ENCODE measurements around the gene LYZL1.

GRCh38 chr10:29295813-29296212, 6.9 kb downstream of the LYZL1 start:
- no peak for TF ChIP-seq GATA2 (CRISPR knock-in tag; IDR thresholded peaks at IDR 0.05)
- TF ChIP-seq, protein P1, sequence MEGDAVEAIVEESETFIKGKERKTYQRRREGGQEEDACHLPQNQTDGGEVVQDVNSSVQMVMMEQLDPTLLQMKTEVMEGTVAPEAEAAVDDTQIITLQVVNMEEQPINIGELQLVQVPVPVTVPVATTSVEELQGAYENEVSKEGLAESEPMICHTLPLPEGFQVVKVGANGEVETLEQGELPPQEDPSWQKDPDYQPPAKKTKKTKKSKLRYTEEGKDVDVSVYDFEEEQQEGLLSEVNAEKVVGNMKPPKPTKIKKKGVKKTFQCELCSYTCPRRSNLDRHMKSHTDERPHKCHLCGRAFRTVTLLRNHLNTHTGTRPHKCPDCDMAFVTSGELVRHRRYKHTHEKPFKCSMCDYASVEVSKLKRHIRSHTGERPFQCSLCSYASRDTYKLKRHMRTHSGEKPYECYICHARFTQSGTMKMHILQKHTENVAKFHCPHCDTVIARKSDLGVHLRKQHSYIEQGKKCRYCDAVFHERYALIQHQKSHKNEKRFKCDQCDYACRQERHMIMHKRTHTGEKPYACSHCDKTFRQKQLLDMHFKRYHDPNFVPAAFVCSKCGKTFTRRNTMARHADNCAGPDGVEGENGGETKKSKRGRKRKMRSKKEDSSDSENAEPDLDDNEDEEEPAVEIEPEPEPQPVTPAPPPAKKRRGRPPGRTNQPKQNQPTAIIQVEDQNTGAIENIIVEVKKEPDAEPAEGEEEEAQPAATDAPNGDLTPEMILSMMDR (IDR thresholded peaks at IDR 0.05): no peak
- no peak for TF ChIP-seq TEAD4 (IDR thresholded peaks at IDR 0.05; ENCODE audit: borderline replicate concordance, insufficient read depth)
- TF ChIP-seq POLR2AphosphoS5 (IDR thresholded peaks at IDR 0.05; ENCODE audit: low read depth, low read length): no peak
- no peak for TF ChIP-seq SMC3 (IDR thresholded peaks at IDR 0.05; ENCODE audit: low read depth, low read length)
- no peak for TF ChIP-seq EP300 (IDR thresholded peaks at IDR 0.05; ENCODE audit: borderline replicate concordance in 1 of 2, low read depth in 1 of 2, low read length in 1 of 2)
- no peak for TF ChIP-seq TCF12 (IDR thresholded peaks at IDR 0.05)
- TF ChIP-seq RAD21 (IDR thresholded peaks at IDR 0.05; ENCODE audit: low read length): no peak
- TF ChIP-seq CHD2 (IDR thresholded peaks at IDR 0.05; ENCODE audit: low read length, partially characterized antibody): no peak
- TF ChIP-seq, protein P2, sequence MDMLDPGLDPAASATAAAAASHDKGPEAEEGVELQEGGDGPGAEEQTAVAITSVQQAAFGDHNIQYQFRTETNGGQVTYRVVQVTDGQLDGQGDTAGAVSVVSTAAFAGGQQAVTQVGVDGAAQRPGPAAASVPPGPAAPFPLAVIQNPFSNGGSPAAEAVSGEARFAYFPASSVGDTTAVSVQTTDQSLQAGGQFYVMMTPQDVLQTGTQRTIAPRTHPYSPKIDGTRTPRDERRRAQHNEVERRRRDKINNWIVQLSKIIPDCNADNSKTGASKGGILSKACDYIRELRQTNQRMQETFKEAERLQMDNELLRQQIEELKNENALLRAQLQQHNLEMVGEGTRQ (IDR thresholded peaks at IDR 0.05; ENCODE audit: borderline replicate concordance, low read depth, low read length): no peak
- no peak for TF ChIP-seq FOSL2 (IDR thresholded peaks at IDR 0.05; ENCODE audit: borderline replicate concordance, low read depth)
- TF ChIP-seq EZH2phosphoT487 (IDR thresholded peaks at IDR 0.05; ENCODE audit: borderline replicate concordance, low read depth): no peak
- TF ChIP-seq MXI1 (IDR thresholded peaks at IDR 0.05; ENCODE audit: low read depth, low read length): no peak
- TF ChIP-seq MAX (IDR thresholded peaks at IDR 0.05; ENCODE audit: low read depth): no peak

Data from SK-N-SH (cell line).